Ovary (tissue), 9 donors: ENCODE data around the gene EPHA2. TPM values are rescaled to one million over a fixed set of nuclear protein-coding genes. Genes with fewer than 3 reads are reported as not detected.

Experiments used
- DNase-seq, 5 donors: peaks; one replicate each; pipeline ENCODE4 v3.0.0-alpha.2; 2019 to 2020
- H3K27ac ChIP-seq, 2 donors: fragments of 200-600 bp; one replicate each; pipeline versions ENCODE4 v1.5.1 to v1.8.0; 2019 to 2022
- H3K27me3 ChIP-seq: fragments of 200-600 bp; one replicate; pipeline ENCODE4 v1.8.0; 2022
- H3K36me3 ChIP-seq: fragments of 200-600 bp; sonication (generic); one replicate; pipeline ENCODE4 v1.5.1; 2019
- H3K4me1 ChIP-seq: one replicate; pipeline ENCODE4 v1.8.1; 2013; ENCODE audit warnings: mild to moderate bottlenecking, moderate library complexity; ENCODE audit not compliant: insufficient read depth
- H3K4me3 ChIP-seq: fragments of 200-600 bp; sonication (generic); one replicate; pipeline ENCODE4 v1.5.1; 2017
- H3K9me3 ChIP-seq, 2 donors: fragments of 200-600 bp in 1 of 2; sonication (generic) in 1 of 2; one replicate each; pipeline versions ENCODE4 v1.5.1 to v1.8.1; 2013 to 2019; ENCODE audit warnings: mild to moderate bottlenecking in 1 of 2, moderate library complexity in 1 of 2
- EP300 ChIP-seq: sonication (generic); formaldehyde crosslinking; IDR thresholded peaks from one replicate; pipeline ENCODE4 v1.6.1; 2017; ENCODE audit warnings: antibody characterized with exemption
- POLR2A ChIP-seq: fragments of 450-650 bp; IDR thresholded peaks from one replicate; pipeline ENCODE4 v1.6.1; 2017; ENCODE audit warnings: antibody characterized with exemption, mild to moderate bottlenecking, moderate library complexity
- WGBS, 3 donors: extraction: QIAGEN DNeasy Blood & Tissue Kit in 1 of 3; methylation state at CpG; one replicate each; pipeline versions ENCODE4 v1.1.5 to v1.1.7; 2013 to 2017; 5-methylcytosine and 5-hydroxymethylcytosine counted together
- intact Hi-C, 4 donors: fragments of 100-400 bp; cut with DNase I; formaldehyde crosslinking; loops; one replicate each; pipeline versions ENCODE4 v1.11.0 to v1.15.1; 2022 to 2023
- polyA plus RNA-seq, 2 donors: library from polyadenylated mRNA; stranded (reverse); fragments of 200-250 nt in 1 of 2; fragments of 350-450 nt in 1 of 2; fragmentation: Illumina TruSeq in 1 of 2; extraction: RNeasy Lipid Tissue Mini Kit (QIAGEN cat#74804) in 1 of 2; gene quantifications; one replicate each; pipeline ENCODE4 v1.2.3, GENCODE V29; 2013 to 2014
- total RNA-seq, 7 donors: library from RNA; depleted of rRNA in 2 of 7; stranded (reverse); fragments of >200 nt in 2 of 7; fragmentation: NEBNext Ultra II Directional in 3 of 7; extraction: Animal tissue kit (Norgen Biotek cat#: 25700) in 3 of 7; gene quantifications; one replicate each; pipeline versions ENCODE4 v1.1.0 to v1.2.4, GENCODE V29; 2016 to 2023
- TF ChIP-seq, protein P1 (sequence below), 3 donors: fragments of 450-650 bp in 2 of 3; fragments of 200-600 bp in 1 of 3; IDR thresholded peaks; one replicate each; pipeline versions ENCODE4 v1.5.1 to v1.8.0; 2016 to 2022; ENCODE audit warnings: antibody characterized with exemption in 3 of 3, mild to moderate bottlenecking in 1 of 3
- donor health status: DM: no; HTN: no; CAD: no; lungs with moderate emphysema.
- donor health status: DM: no; HTN: no; CAD: no.
- donor health status: Bipolar disorder and iron deficiency.
- donor health status: DM: yes; HTN: yes; CAD: no.
- donor health status: DM: no; HTN: no; CAD: no.
- donor health status: DM: yes; HTN: yes; CAD: no.

Gene EPHA2
- total and polyA plus RNA-seq, 9 donors, result 3.8 to 40.7 (median 8.2) TPM

DNA sequence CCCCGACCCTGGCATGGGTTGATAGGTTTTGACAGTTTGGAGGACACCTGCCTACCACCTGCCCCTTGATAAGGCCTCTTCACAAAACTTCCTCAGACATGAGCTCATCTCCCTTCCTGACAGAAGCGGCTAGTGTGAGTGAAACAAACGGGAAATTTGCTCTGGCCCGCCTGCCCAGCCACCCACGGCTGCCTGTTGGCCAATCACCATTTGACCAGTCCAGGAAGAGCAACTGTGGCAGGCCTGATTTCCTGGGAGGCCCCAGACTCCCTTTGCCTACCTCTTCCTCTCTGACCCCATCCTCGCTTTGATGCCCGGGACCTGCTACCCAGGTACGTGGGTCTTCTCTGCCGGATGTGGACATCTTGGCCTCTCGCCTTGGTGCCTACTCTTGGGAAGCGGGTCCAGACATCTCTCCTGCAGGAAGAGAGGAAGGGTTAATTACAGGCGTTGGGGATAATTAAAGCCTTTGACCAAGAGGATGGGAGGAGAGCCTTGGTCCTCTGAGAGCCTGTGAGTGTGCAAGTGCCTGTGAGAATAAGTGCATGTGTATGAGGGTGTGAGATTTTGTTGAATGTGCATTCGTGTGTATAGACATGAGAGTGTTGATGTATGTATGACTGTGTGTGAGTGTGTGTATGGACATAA is 1.1 kb upstream of the EPHA2 start:
- H3K27ac ChIP-seq, result no peak overlapping the region
- H3K36me3 ChIP-seq, result no peaks in the 10 kb centered on the region
- H3K27me3 ChIP-seq, result no peaks in the 10 kb centered on the region
- H3K9me3 ChIP-seq, result no peaks in the 10 kb centered on the region
- TF ChIP-seq, protein P1, sequence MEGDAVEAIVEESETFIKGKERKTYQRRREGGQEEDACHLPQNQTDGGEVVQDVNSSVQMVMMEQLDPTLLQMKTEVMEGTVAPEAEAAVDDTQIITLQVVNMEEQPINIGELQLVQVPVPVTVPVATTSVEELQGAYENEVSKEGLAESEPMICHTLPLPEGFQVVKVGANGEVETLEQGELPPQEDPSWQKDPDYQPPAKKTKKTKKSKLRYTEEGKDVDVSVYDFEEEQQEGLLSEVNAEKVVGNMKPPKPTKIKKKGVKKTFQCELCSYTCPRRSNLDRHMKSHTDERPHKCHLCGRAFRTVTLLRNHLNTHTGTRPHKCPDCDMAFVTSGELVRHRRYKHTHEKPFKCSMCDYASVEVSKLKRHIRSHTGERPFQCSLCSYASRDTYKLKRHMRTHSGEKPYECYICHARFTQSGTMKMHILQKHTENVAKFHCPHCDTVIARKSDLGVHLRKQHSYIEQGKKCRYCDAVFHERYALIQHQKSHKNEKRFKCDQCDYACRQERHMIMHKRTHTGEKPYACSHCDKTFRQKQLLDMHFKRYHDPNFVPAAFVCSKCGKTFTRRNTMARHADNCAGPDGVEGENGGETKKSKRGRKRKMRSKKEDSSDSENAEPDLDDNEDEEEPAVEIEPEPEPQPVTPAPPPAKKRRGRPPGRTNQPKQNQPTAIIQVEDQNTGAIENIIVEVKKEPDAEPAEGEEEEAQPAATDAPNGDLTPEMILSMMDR (IDR thresholded peaks at IDR 0.05), result no peak
- no peak for TF ChIP-seq POLR2A
- no peak for TF ChIP-seq EP300
- 85 to 86% (median 85%) methylated on average over 13 of the region's 13 CpGs for WGBS, 3 donors
- H3K4me3 ChIP-seq, result no peak overlapping the region
- intact Hi-C loops, result no loop called here
- H3K4me1 ChIP-seq, result peaks cover 11% of the 10 kb centered on the region
- DNase-seq, result no peak

- Histone ChIP-seq H3K27ac (no peak overlapping the region), H3K4me3 (peak overlapping the region; percentile 61), H3K9me3 (no peaks in the 10 kb centered on the region), H3K27me3 (no peaks in the 10 kb centered on the region), H3K36me3 (no peaks in the 10 kb centered on the region), H3K4me1 (peaks cover 11% of the 10 kb centered on the region)
- TF ChIP-seq, protein P1 (IDR thresholded peaks at IDR 0.05), result no peak
- TF ChIP-seq POLR2A (no peak), EP300 (no peak)
- WGBS, 3 donors, result 38 to 40% (median 39%) methylated on average over 17 of the region's 17 CpGs
- intact Hi-C loops, result loop anchor here in 1 of 4 donors (5.0 kb wide), 1 partner anchor 33 kb away; no protein-coding TSS in a partner anchor
- no peak for DNase-seq
Measured at GRCh38 chr1:16153999-16154673, 1.7 kb downstream of the EPHA2 start.

- peak overlapping the region; percentile 61 for H3K4me3 ChIP-seq
- intact Hi-C loops, result loop anchor here in 1 of 4 donors (5.0 kb wide), 1 partner anchor 34 kb away; no protein-coding TSS in a partner anchor
- 76 to 83% (median 80%) methylated on average over 13 of the region's 13 CpGs for WGBS, 3 donors
Measured at GRCh38 chr1:16153096-16153998, 2.5 kb downstream of the EPHA2 start.

More at GRCh38 chr1:16153096-16153998, 2.5 kb downstream of the EPHA2 start:
- no peaks in the 10 kb centered on the region for H3K36me3 ChIP-seq
- H3K27me3 ChIP-seq, result no peaks in the 10 kb centered on the region
- DNase-seq, result no peak
- H3K27ac ChIP-seq, result no peak overlapping the region
- H3K4me1 ChIP-seq, result peaks cover 11% of the 10 kb centered on the region
- H3K9me3 ChIP-seq, result no peaks in the 10 kb centered on the region
- TF ChIP-seq POLR2A (no peak), EP300 (no peak)
- TF ChIP-seq, protein P1 (IDR thresholded peaks at IDR 0.05), result no peak
